GM12875 (cell line): ENCODE data around the gene C1D.

ENCODE experiments used
- H3K4me3 ChIP-seq: one replicate; pipeline ENCODE4 v1.5.1; 2011; ENCODE audit warnings: low read depth, low read length, control low read depth
- CTCF ChIP-seq: IDR thresholded peaks from 2 replicates; pipeline ENCODE4 v1.5.1; 2011; ENCODE audit warnings: low read depth, mild to moderate bottlenecking, control low read depth, inconsistent platforms, low read length, moderate library complexity, borderline replicate concordance; ENCODE audit not compliant: insufficient read depth

The C1D gene

DNA sequence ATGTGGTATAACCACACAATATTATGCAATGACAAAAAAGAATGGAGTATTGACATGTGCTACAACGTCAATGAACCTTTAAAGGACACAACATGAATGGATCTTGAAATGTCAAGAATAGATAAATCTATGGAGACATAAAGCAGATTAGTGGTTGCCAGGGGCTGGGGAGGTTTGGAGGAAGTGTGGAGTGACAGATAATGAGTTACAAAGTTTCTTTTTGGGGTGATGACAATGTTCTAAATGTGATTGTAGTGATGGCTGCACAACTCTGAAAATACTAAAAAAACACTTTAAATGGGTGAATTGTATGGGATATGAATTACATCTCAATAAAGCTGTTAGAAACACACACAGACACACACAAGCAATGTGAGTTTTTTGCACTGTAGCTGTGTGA, 37.4 kb upstream of the C1D start:
- no peak overlapping the region for H3K4me3 ChIP-seq
- TF ChIP-seq CTCF, result no peak

DNA sequence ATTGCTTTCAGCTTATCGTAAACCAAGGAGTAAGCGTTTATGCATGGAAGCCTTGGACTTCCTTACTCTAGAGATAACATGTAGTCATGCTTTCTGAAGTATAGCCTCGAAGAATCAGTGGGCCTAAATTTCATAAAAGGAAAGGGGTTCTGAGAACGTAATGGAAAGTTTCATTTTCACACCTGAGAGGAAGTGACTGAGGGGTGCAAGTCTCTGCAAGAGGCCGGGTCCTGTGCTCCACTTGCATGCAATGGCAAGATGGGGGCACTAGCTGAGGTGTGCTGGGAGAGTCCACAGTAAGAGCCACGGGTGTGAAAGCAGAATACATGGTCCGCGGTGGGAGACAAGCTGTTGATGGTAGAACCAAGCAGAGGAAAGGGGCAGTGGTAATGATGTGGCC, 36.5 kb upstream of the C1D start:
- no peak overlapping the region for H3K4me3 ChIP-seq
- no peak for TF ChIP-seq CTCF

DNA sequence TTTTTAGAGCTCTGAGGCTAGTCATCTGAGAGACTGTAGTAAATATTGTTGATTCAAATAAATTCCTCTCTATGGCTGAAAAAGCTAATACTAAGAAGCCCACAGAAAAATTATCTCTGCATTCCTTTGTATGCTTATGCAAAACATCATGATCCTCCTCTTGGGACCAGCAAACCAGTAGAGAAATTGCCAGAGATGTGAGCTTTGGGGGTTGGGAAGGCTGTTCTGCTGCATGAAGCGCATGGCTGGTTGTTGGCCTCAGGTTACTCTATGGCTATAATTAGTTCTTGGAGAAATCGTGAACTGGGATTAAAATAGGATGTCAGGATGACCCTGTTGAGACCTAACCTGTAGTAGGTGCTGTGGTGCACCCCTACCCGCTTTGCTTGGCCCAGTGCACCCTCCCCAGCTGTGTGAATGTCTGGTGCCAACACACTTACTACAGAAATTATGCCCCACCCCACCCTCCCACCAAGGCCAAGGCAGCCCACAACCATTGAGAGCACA, 35.5 kb upstream of the C1D start:
- no peak for TF ChIP-seq CTCF
- no peak overlapping the region for H3K4me3 ChIP-seq

GRCh38 chr2:68094111-68094510, 31.3 kb upstream of the C1D start:
- no peak overlapping the region for H3K4me3 ChIP-seq
- no peak for TF ChIP-seq CTCF

DNA sequence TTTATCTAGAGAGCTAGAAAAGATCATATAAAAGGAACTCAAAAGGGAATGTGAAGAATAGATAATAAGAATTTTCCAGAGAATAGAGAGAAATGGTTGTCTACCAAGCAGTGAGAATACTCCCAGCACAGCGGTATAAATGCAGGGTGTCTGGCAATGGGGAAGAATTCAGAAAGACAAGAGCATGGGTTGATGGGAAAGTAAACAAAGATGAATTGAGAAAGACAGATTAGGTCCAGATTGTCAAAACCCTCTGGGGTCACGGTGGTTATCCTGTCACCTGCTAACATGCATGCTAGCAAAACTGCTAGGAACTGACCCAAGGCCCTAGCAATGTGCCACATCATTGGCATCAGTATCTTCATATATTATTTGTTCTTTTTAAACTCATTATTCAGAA, 30.8 kb upstream of the C1D start:
- H3K4me3 ChIP-seq, result no peak overlapping the region
- no peak for TF ChIP-seq CTCF

GRCh38 chr2:68091439-68092034, 28.7 kb upstream of the C1D start:
- no peak overlapping the region for H3K4me3 ChIP-seq
- TF ChIP-seq CTCF, result no peak

- no peak overlapping the region for H3K4me3 ChIP-seq
- TF ChIP-seq CTCF, result no peak
Observed at GRCh38 chr2:68089961-68090360, 27.2 kb upstream of the C1D start.
